HL-60 (cell line): ENCODE measurements around the gene APPL1.

Experiments
- DNase-seq, 2 experiments: peaks; one replicate each; pipeline ENCODE4 v3.0.0-alpha.2; 2010 to 2020; ENCODE audit warnings: low read depth in 1 of 2, low spot score in 1 of 2
- H3K27ac ChIP-seq: fragments of 250-450 bp; sonication (Bioruptor Pico); replicated peaks from 2 replicates; pipeline ENCODE4 v1.5.1; 2020; ENCODE audit warnings: mild to moderate bottlenecking, moderate library complexity
- H3K27me3 ChIP-seq: fragments of 250-450 bp; sonication (Bioruptor Pico); 2 replicates; pipeline ENCODE4 v1.5.1; 2021; ENCODE audit warnings: mild to moderate bottlenecking, moderate library complexity; ENCODE audit not compliant: insufficient read depth, poor library complexity, severe bottlenecking
- H3K4me3 ChIP-seq: replicated peaks from 2 replicates; pipeline ENCODE4 v1.5.1; 2011; ENCODE audit warnings: mild to moderate bottlenecking, control low read depth, low read length; ENCODE audit not compliant: insufficient read depth
- CTCF ChIP-seq: IDR thresholded peaks from one replicate; pipeline ENCODE4 v1.5.1; 2011; ENCODE audit warnings: low read length, control low read depth, inconsistent platforms; ENCODE audit not compliant: insufficient read depth
- GABPA ChIP-seq: IDR thresholded peaks from 2 replicates; pipeline ENCODE4 v1.6.1; 2012; ENCODE audit warnings: low read depth
- POLR2AphosphoS5 ChIP-seq: IDR thresholded peaks from 2 replicates; pipeline ENCODE4 v1.6.1; 2012; ENCODE audit warnings: low read depth
- SPI1 ChIP-seq: IDR thresholded peaks from 2 replicates; pipeline ENCODE4 v1.6.1; 2012; ENCODE audit warnings: low read depth, mild to moderate bottlenecking, borderline replicate concordance
- TF ChIP-seq, protein P1 (sequence below): IDR thresholded peaks from 2 replicates; pipeline ENCODE4 v1.6.1; 2012; ENCODE audit warnings: low read depth; ENCODE audit not compliant: insufficient replicate concordance

Gene APPL1

GRCh38 chr3:57233799-57234198 is 6.3 kb downstream of the APPL1 start:
- Histone ChIP-seq H3K27me3 (no peaks in the 10 kb centered on the region), H3K4me3 (no peak overlapping the region), H3K27ac (no peak overlapping the region)
- DNase-seq: no peak
- TF ChIP-seq, protein P1, sequence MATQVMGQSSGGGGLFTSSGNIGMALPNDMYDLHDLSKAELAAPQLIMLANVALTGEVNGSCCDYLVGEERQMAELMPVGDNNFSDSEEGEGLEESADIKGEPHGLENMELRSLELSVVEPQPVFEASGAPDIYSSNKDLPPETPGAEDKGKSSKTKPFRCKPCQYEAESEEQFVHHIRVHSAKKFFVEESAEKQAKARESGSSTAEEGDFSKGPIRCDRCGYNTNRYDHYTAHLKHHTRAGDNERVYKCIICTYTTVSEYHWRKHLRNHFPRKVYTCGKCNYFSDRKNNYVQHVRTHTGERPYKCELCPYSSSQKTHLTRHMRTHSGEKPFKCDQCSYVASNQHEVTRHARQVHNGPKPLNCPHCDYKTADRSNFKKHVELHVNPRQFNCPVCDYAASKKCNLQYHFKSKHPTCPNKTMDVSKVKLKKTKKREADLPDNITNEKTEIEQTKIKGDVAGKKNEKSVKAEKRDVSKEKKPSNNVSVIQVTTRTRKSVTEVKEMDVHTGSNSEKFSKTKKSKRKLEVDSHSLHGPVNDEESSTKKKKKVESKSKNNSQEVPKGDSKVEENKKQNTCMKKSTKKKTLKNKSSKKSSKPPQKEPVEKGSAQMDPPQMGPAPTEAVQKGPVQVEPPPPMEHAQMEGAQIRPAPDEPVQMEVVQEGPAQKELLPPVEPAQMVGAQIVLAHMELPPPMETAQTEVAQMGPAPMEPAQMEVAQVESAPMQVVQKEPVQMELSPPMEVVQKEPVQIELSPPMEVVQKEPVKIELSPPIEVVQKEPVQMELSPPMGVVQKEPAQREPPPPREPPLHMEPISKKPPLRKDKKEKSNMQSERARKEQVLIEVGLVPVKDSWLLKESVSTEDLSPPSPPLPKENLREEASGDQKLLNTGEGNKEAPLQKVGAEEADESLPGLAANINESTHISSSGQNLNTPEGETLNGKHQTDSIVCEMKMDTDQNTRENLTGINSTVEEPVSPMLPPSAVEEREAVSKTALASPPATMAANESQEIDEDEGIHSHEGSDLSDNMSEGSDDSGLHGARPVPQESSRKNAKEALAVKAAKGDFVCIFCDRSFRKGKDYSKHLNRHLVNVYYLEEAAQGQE: no peak
- TF ChIP-seq SPI1: no peak
- no peak for TF ChIP-seq CTCF
- TF ChIP-seq GABPA: no peak
- TF ChIP-seq POLR2AphosphoS5: no peak

DNA sequence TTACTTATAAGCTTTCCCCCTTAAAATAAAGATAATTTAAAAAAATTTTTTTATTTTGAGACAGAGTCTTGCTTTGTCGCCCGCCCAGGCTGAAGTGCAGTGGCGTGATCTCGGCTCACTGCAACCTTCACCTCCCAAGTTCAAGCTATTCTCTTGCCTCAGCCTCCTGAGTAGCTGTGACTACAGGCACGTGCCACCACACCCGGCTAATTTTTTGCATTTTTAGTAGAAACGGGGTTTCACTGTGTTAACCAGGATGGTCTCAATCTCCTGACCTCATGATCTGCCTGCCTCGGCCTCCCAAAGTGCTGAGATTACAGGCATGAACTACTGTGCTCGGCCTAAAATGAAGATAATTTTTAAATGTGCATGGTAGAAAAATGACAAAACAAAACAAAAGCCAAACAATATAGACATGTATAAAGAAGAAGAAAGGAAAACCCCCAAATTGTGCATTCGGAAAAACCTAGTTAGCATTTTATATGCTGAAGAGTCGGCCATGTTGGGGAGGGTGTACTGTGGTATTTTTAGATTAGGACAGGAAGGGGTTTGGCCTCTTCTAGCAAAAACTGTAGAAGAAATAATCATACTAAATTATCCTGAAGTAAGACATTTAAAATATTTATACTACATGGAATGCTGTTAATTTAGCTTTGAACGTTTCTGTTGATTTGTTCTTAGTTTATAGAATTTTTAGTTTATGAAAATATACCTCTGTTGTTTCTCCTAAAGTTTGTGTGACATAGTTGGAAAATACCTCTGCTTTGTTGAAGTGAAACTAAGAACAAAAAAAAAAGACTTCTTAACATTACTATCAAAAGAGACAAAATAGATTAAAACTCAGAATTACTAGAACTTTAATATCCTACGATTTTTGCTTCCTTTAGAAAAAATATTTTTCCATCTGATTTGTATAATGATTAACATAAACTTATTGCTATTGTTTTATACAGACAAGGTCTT is 7.4 kb downstream of the APPL1 start:
- Histone ChIP-seq H3K27me3 (no peaks in the 10 kb centered on the region), H3K4me3 (no peak overlapping the region), H3K27ac (no peak overlapping the region)
- no peak for TF ChIP-seq CTCF
- no peak for TF ChIP-seq GABPA
- no peak for TF ChIP-seq SPI1
- no peak for TF ChIP-seq POLR2AphosphoS5
- TF ChIP-seq, protein P1: no peak
- no peak for DNase-seq

GRCh38 chr3:57244946-57245345 is 17.4 kb downstream of the APPL1 start:
- Histone ChIP-seq H3K4me3 (no peak overlapping the region), H3K27me3 (no peaks in the 10 kb centered on the region), H3K27ac (no peak overlapping the region)
- no peak for TF ChIP-seq SPI1
- TF ChIP-seq CTCF: no peak
- TF ChIP-seq, protein P1: no peak
- no peak for TF ChIP-seq POLR2AphosphoS5
- TF ChIP-seq GABPA: no peak
- no peak for DNase-seq
